ENCODE results near the gene FREM2.

FREM2 gene

GRCh38 chr13:38875186-38875875 lies 188.5 kb downstream of the FREM2 start:
- no peak overlapping the region for H3K4me3 ChIP-seq (ENCODE audit: insufficient read depth, low read depth, low read length, poor library complexity, severe bottlenecking)
- H3K36me3 ChIP-seq (ENCODE audit: control insufficient read depth, insufficient read depth, low read length) = no peaks in the 10 kb centered on the region
- peaks cover 2% of the 10 kb centered on the region for H3K27me3 ChIP-seq (replicated peaks; ENCODE audit: control insufficient read depth, insufficient read depth, low read length, poor library complexity, severe bottlenecking)
- no peaks in the 10 kb centered on the region for H3K9me3 ChIP-seq (ENCODE audit: control insufficient read depth, low read length)
- no peak overlapping the region for H3K27ac ChIP-seq (ENCODE audit: insufficient read depth, low read length, poor library complexity, severe bottlenecking)
- DNase-seq = no peak
- no peaks in the 10 kb centered on the region for H3K4me1 ChIP-seq (ENCODE audit: control insufficient read depth, insufficient read depth, low read length, poor library complexity, severe bottlenecking)

DNA sequence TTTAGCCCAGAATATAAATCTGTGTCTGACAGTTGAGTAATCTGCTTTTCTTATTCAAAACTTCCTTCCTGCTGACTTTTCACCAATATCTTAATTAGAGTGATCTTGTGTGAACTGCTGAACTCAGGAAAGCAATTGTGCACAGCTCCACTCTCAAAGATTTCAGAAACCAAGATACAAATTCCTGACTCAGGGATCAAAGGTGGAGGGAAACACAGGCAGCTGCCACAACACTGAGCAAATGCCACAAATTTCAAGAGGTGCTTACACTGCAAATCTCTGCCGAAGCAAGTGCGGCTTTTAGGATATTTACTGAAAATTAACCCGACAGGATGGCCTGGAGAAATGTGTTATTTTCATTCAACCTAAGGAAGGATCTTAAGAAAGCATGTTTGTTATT lies 192.4 kb downstream of the FREM2 start:
- H3K4me3 ChIP-seq (ENCODE audit: insufficient read depth, low read depth, low read length, poor library complexity, severe bottlenecking) = no peak overlapping the region
- no peaks in the 10 kb centered on the region for H3K4me1 ChIP-seq (ENCODE audit: control insufficient read depth, insufficient read depth, low read length, poor library complexity, severe bottlenecking)
- H3K27me3 ChIP-seq (replicated peaks; ENCODE audit: control insufficient read depth, insufficient read depth, low read length, poor library complexity, severe bottlenecking) = peaks cover 2% of the 10 kb centered on the region
- no peaks in the 10 kb centered on the region for H3K36me3 ChIP-seq (ENCODE audit: control insufficient read depth, insufficient read depth, low read length)
- H3K27ac ChIP-seq (ENCODE audit: insufficient read depth, low read length, poor library complexity, severe bottlenecking) = no peak overlapping the region
- no peak for DNase-seq
- H3K9me3 ChIP-seq (ENCODE audit: control insufficient read depth, low read length) = no peaks in the 10 kb centered on the region

GRCh38 chr13:38879786-38880185 lies 192.9 kb downstream of the FREM2 start:
- no peaks in the 10 kb centered on the region for H3K4me1 ChIP-seq (ENCODE audit: control insufficient read depth, insufficient read depth, low read length, poor library complexity, severe bottlenecking)
- H3K36me3 ChIP-seq (ENCODE audit: control insufficient read depth, insufficient read depth, low read length) = no peaks in the 10 kb centered on the region
- no peak overlapping the region for H3K27ac ChIP-seq (ENCODE audit: insufficient read depth, low read length, poor library complexity, severe bottlenecking)
- no peak overlapping the region for H3K4me3 ChIP-seq (ENCODE audit: insufficient read depth, low read depth, low read length, poor library complexity, severe bottlenecking)
- DNase-seq = no peak
- H3K9me3 ChIP-seq (ENCODE audit: control insufficient read depth, low read length) = no peaks in the 10 kb centered on the region
- peaks cover 2% of the 10 kb centered on the region for H3K27me3 ChIP-seq (replicated peaks; ENCODE audit: control insufficient read depth, insufficient read depth, low read length, poor library complexity, severe bottlenecking)

GRCh38 chr13:38880397-38880796 lies 193.5 kb downstream of the FREM2 start:
- no peak for DNase-seq
- no peaks in the 10 kb centered on the region for H3K4me1 ChIP-seq (ENCODE audit: control insufficient read depth, insufficient read depth, low read length, poor library complexity, severe bottlenecking)
- H3K4me3 ChIP-seq (ENCODE audit: insufficient read depth, low read depth, low read length, poor library complexity, severe bottlenecking) = no peak overlapping the region
- H3K9me3 ChIP-seq (ENCODE audit: control insufficient read depth, low read length) = no peaks in the 10 kb centered on the region
- no peak overlapping the region for H3K27ac ChIP-seq (ENCODE audit: insufficient read depth, low read length, poor library complexity, severe bottlenecking)
- H3K27me3 ChIP-seq (replicated peaks; ENCODE audit: control insufficient read depth, insufficient read depth, low read length, poor library complexity, severe bottlenecking) = peaks cover 2% of the 10 kb centered on the region
- no peaks in the 10 kb centered on the region for H3K36me3 ChIP-seq (ENCODE audit: control insufficient read depth, insufficient read depth, low read length)

DNA sequence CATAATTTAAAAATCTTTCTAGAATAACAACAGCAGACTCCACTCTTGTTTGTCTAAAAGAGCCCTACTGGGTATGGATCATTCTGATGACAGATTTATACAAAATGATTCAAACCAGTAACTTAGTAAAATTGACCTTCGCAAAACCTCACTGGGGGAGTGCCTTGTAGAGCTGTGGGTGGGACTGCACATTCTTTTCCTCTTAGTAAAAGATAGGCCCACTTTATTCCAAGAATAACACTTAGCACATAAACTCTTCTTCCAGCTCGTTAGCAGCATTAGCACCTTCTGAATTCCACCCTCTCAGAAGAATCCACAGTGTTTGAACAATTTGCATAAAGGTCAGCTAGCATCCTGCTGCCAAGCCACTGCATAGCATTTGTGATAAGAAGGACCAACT lies 196.9 kb downstream of the FREM2 start:
- H3K27ac ChIP-seq (ENCODE audit: insufficient read depth, low read length, poor library complexity, severe bottlenecking) = no peak overlapping the region
- H3K4me1 ChIP-seq (ENCODE audit: control insufficient read depth, insufficient read depth, low read length, poor library complexity, severe bottlenecking) = no peaks in the 10 kb centered on the region
- no peaks in the 10 kb centered on the region for H3K36me3 ChIP-seq (ENCODE audit: control insufficient read depth, insufficient read depth, low read length)
- no peak overlapping the region for H3K4me3 ChIP-seq (ENCODE audit: insufficient read depth, low read depth, low read length, poor library complexity, severe bottlenecking)
- DNase-seq = no peak
- H3K27me3 ChIP-seq (replicated peaks; ENCODE audit: control insufficient read depth, insufficient read depth, low read length, poor library complexity, severe bottlenecking) = no peaks in the 10 kb centered on the region
- no peaks in the 10 kb centered on the region for H3K9me3 ChIP-seq (ENCODE audit: control insufficient read depth, low read length)

GRCh38 chr13:38888309-38888708 lies 201.4 kb downstream of the FREM2 start:
- Histone ChIP-seq H3K9me3 (ENCODE audit: control insufficient read depth, low read length) (no peaks in the 10 kb centered on the region), H3K4me1 (ENCODE audit: control insufficient read depth, insufficient read depth, low read length, poor library complexity, severe bottlenecking) (no peaks in the 10 kb centered on the region), H3K36me3 (ENCODE audit: control insufficient read depth, insufficient read depth, low read length) (no peaks in the 10 kb centered on the region), H3K4me3 (ENCODE audit: insufficient read depth, low read depth, low read length, poor library complexity, severe bottlenecking) (no peak overlapping the region), H3K27me3 (replicated peaks; ENCODE audit: control insufficient read depth, insufficient read depth, low read length, poor library complexity, severe bottlenecking) (no peaks in the 10 kb centered on the region), H3K27ac (ENCODE audit: insufficient read depth, low read length, poor library complexity, severe bottlenecking) (no peak overlapping the region)
- no peak for DNase-seq

GRCh38 chr13:38895075-38895474 lies 208.2 kb downstream of the FREM2 start:
- Histone ChIP-seq H3K4me1 (ENCODE audit: control insufficient read depth, insufficient read depth, low read length, poor library complexity, severe bottlenecking) (no peaks in the 10 kb centered on the region), H3K36me3 (ENCODE audit: control insufficient read depth, insufficient read depth, low read length) (no peaks in the 10 kb centered on the region), H3K27ac (ENCODE audit: insufficient read depth, low read length, poor library complexity, severe bottlenecking) (no peak overlapping the region), H3K27me3 (replicated peaks; ENCODE audit: control insufficient read depth, insufficient read depth, low read length, poor library complexity, severe bottlenecking) (no peaks in the 10 kb centered on the region), H3K4me3 (ENCODE audit: insufficient read depth, low read depth, low read length, poor library complexity, severe bottlenecking) (no peak overlapping the region), H3K9me3 (ENCODE audit: control insufficient read depth, low read length) (no peaks in the 10 kb centered on the region)
- no peak for DNase-seq

GRCh38 chr13:38897521-38897920 lies 210.6 kb downstream of the FREM2 start:
- Histone ChIP-seq H3K4me3 (ENCODE audit: insufficient read depth, low read depth, low read length, poor library complexity, severe bottlenecking) (no peak overlapping the region), H3K9me3 (ENCODE audit: control insufficient read depth, low read length) (no peaks in the 10 kb centered on the region), H3K27ac (ENCODE audit: insufficient read depth, low read length, poor library complexity, severe bottlenecking) (no peak overlapping the region), H3K27me3 (replicated peaks; ENCODE audit: control insufficient read depth, insufficient read depth, low read length, poor library complexity, severe bottlenecking) (no peaks in the 10 kb centered on the region), H3K4me1 (ENCODE audit: control insufficient read depth, insufficient read depth, low read length, poor library complexity, severe bottlenecking) (no peaks in the 10 kb centered on the region), H3K36me3 (ENCODE audit: control insufficient read depth, insufficient read depth, low read length) (no peaks in the 10 kb centered on the region)
- DNase-seq = no peak

DNA sequence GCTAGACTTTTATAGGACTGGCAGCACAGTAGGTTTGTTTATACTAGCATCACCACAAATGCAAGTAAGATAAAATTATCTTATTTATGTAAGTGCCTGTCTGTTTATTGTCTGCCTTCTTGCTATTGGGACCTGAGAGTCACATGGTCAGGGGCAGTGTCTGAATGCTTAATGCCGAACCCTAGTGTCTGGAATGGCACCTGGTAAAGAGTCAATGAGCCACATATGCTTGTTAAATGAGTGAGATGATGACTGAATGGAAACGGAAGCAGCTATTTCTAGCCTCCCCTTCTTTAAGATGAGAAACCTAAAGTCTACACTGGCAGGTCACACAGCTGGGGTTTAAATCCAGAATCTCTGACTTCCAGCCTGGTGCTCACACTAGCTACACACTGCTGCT lies 211.6 kb downstream of the FREM2 start:
- DNase-seq = no peak
- no peak overlapping the region for H3K4me3 ChIP-seq (ENCODE audit: insufficient read depth, low read depth, low read length, poor library complexity, severe bottlenecking)
- H3K9me3 ChIP-seq (ENCODE audit: control insufficient read depth, low read length) = no peaks in the 10 kb centered on the region
- H3K36me3 ChIP-seq (ENCODE audit: control insufficient read depth, insufficient read depth, low read length) = no peaks in the 10 kb centered on the region
- H3K4me1 ChIP-seq (ENCODE audit: control insufficient read depth, insufficient read depth, low read length, poor library complexity, severe bottlenecking) = no peaks in the 10 kb centered on the region
- H3K27me3 ChIP-seq (replicated peaks; ENCODE audit: control insufficient read depth, insufficient read depth, low read length, poor library complexity, severe bottlenecking) = no peaks in the 10 kb centered on the region
- H3K27ac ChIP-seq (ENCODE audit: insufficient read depth, low read length, poor library complexity, severe bottlenecking) = no peak overlapping the region

GRCh38 chr13:38899571-38899970 lies 212.7 kb downstream of the FREM2 start:
- Histone ChIP-seq H3K27ac (ENCODE audit: insufficient read depth, low read length, poor library complexity, severe bottlenecking) (no peak overlapping the region), H3K4me1 (ENCODE audit: control insufficient read depth, insufficient read depth, low read length, poor library complexity, severe bottlenecking) (no peaks in the 10 kb centered on the region), H3K9me3 (ENCODE audit: control insufficient read depth, low read length) (no peaks in the 10 kb centered on the region), H3K27me3 (replicated peaks; ENCODE audit: control insufficient read depth, insufficient read depth, low read length, poor library complexity, severe bottlenecking) (no peaks in the 10 kb centered on the region), H3K4me3 (ENCODE audit: insufficient read depth, low read depth, low read length, poor library complexity, severe bottlenecking) (no peak overlapping the region), H3K36me3 (ENCODE audit: control insufficient read depth, insufficient read depth, low read length) (no peaks in the 10 kb centered on the region)
- no peak for DNase-seq
